SK-N-SH treated with all-trans-retinoic acid at 6 μM for 48 hours (cell line): ENCODE results near the gene ARFIP1.

Experiments
- ARNTL ChIP-seq: fragments of 450-650 bp; formaldehyde crosslinking; IDR thresholded peaks from 2 replicates; pipeline ENCODE4 v1.5.0; 2020; ENCODE audit warnings: low read depth, mild to moderate bottlenecking, moderate library complexity, borderline replicate concordance
- BACH2 ChIP-seq: fragments of 250-450 bp; sonication (Bioruptor Pico); IDR thresholded peaks from 2 replicates; pipeline ENCODE4 v1.9.0; 2021; ENCODE audit warnings: mild to moderate bottlenecking, borderline replicate concordance
- ESRRG ChIP-seq: fragments of 250-450 bp; sonication (Bioruptor Pico); IDR thresholded peaks from 2 replicates; pipeline ENCODE4 v1.6.1; 2021; ENCODE audit warnings: mild to moderate bottlenecking
- GLIS3 ChIP-seq: fragments of 250-450 bp; sonication (Bioruptor Pico); IDR thresholded peaks from 2 replicates; pipeline ENCODE4 v1.5.0; 2020; ENCODE audit warnings: mild to moderate bottlenecking, moderate library complexity
- PATZ1 ChIP-seq: fragments of 250-450 bp; sonication (Bioruptor Pico); IDR thresholded peaks from 2 replicates; pipeline ENCODE4 v1.8.0; 2020; ENCODE audit warnings: mild to moderate bottlenecking, moderate library complexity, borderline replicate concordance
- POU6F1 ChIP-seq: fragments of 250-450 bp; sonication (Bioruptor Pico); IDR thresholded peaks from 2 replicates; pipeline ENCODE4 v1.8.0; 2021; ENCODE audit warnings: low read depth, mild to moderate bottlenecking, moderate library complexity, borderline replicate concordance
- PPARA ChIP-seq: fragments of 250-450 bp; sonication (Bioruptor Pico); IDR thresholded peaks from 2 replicates; pipeline ENCODE4 v1.5.0; 2020; ENCODE audit warnings: mild to moderate bottlenecking, borderline replicate concordance
- RARB ChIP-seq: fragments of 250-450 bp; sonication (Bioruptor Pico); IDR thresholded peaks from 2 replicates; pipeline ENCODE4 v1.8.0; 2021; ENCODE audit warnings: mild to moderate bottlenecking, moderate library complexity
- TCF4 ChIP-seq: fragments of 250-450 bp; sonication (Bioruptor Pico); IDR thresholded peaks from 2 replicates; pipeline ENCODE4 v1.8.0; 2021; ENCODE audit warnings: mild to moderate bottlenecking, moderate library complexity, borderline replicate concordance
- TOX ChIP-seq: fragments of 250-450 bp; sonication (Bioruptor Pico); IDR thresholded peaks from 2 replicates; pipeline ENCODE4 v1.8.0; 2021; ENCODE audit warnings: mild to moderate bottlenecking, moderate library complexity, borderline replicate concordance
- ZFP3 ChIP-seq: fragments of 250-450 bp; sonication (Bioruptor Pico); IDR thresholded peaks from 2 replicates; pipeline ENCODE4 v1.5.0; 2020; ENCODE audit warnings: mild to moderate bottlenecking, moderate library complexity
- ZFP30 ChIP-seq: fragments of 450-650 bp; formaldehyde crosslinking; IDR thresholded peaks from 2 replicates; pipeline ENCODE4 v1.5.0; 2022; ENCODE audit warnings: mild to moderate bottlenecking, moderate library complexity
- ZNF70 ChIP-seq: fragments of 450-650 bp; formaldehyde crosslinking; IDR thresholded peaks from 2 replicates; pipeline ENCODE4 v1.5.0; 2020; ENCODE audit warnings: mild to moderate bottlenecking, moderate library complexity

- no peak for TF ChIP-seq GLIS3 (CRISPR knock-in tag)
- no peak for TF ChIP-seq PPARA
- no peak for TF ChIP-seq ZFP30 (CRISPR knock-in tag)
- TF ChIP-seq ARNTL (CRISPR knock-in tag), result no peak
- no peak for TF ChIP-seq TCF4 (CRISPR knock-in tag)
- no peak for TF ChIP-seq TOX
- no peak for TF ChIP-seq RARB (CRISPR knock-in tag)
- TF ChIP-seq ZNF70 (CRISPR knock-in tag), result no peak
- TF ChIP-seq ZFP3 (CRISPR knock-in tag), result no peak
- no peak for TF ChIP-seq POU6F1 (CRISPR knock-in tag)
- TF ChIP-seq PATZ1, result no peak
- no peak for TF ChIP-seq BACH2 (CRISPR knock-in tag)
- TF ChIP-seq ESRRG (CRISPR knock-in tag), result no peak
Measured at GRCh38 chr4:152853293-152853692, 73.5 kb downstream of the ARFIP1 start.
